ENCODE results near the gene ODC1. TPM values are rescaled to one million over a fixed set of nuclear protein-coding genes. Genes with fewer than 3 reads are reported as not detected.
A peak's percentile ranks its signal among the peaks of the same experiment; 100 is the strongest.

ODC1 gene
- total RNA-seq, 1 experiment from 2014 or later, result 46.6 TPM

DNA sequence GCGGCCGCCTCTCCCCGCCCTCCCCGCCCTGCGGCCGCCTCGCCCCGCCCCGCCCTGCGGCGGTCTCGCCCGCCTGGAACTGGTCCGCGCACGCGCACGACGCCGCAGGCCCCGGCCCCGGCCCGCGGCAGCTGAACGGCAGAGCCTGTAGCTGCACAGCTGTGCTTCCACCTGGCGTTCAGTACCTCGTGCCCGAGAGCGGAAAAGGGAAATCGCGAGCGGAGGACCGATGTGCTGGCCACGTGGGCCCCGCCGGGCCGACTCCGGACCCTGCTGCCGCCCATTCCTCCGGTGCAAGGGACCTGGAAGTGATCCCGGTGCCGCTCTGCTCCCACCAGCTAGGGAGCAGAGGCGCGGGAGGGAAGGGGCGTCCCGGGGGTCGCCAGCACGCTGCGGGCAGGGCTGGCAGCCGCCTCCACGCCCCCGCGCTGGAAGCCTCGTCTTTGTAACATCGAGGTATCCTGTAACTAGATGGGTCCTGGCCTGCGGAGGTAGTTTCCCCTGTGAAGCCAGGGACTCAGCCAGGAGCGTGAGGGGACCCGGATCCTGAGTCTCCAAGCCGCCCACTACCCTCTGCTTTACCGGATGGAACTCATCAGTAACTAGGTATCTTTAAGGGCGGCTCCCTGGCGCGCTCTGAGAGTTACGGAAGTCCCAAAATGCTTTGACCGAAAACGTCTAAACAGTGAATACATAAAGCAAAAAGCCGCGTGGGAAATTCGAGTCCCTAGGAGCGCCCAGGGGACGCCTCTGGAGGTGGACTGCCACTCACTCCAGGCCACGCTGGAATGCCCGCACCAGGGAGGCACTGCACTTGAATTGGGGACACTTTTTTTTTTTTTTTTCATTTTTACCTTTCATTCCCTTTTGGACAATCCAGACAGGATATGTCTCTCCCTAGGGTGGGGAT is 704 bp upstream of the ODC1 start:
- H3K27ac Mint-ChIP-seq, result no peak overlapping the region
- H3K36me3 Mint-ChIP-seq, result peaks cover 8% of the 10 kb centered on the region
- H3K9me3 Mint-ChIP-seq, result no peaks in the 10 kb centered on the region
- peak overlapping the region; percentile 61 for H3K4me3 Mint-ChIP-seq
- ChIA-PET POLR2A (interaction anchor here (0.5 to 1.3 kb wide), 5 partner anchors 10 to 188 kb away, joined by 3 to 6 read pairs (median 3); no protein-coding TSS in a partner anchor), CTCF (interaction anchor here (0.5 to 5.7 kb wide), 4 partner anchors 14 to 892 kb away, joined by 3 to 41 read pairs (median 12); no protein-coding TSS in a partner anchor)
- H3K27me3 Mint-ChIP-seq (ENCODE audit: low read depth), result peaks cover 22% of the 10 kb centered on the region
- DNase-seq (ENCODE audit: low spot score) (peak; percentile 87), ATAC-seq (peak; percentile 76)
- H3K4me1 Mint-ChIP-seq, result peaks cover 18% of the 10 kb centered on the region
- TF ChIP-seq CREB1 (CRISPR knock-in tag; IDR thresholded peaks at IDR 0.05) (peak; percentile 97), ESRRA (CRISPR knock-in tag; IDR thresholded peaks at IDR 0.05; ENCODE audit: borderline replicate concordance) (peak; percentile 96; the same call in 1 of the 2 replicates), NR1H2 (CRISPR knock-in tag; IDR thresholded peaks at IDR 0.05) (peak; percentile 87; the same call in 1 of the 2 replicates), EMX1 (CRISPR knock-in tag; IDR thresholded peaks at IDR 0.05) (no peak), CREM (CRISPR knock-in tag; IDR thresholded peaks at IDR 0.05) (peak; percentile 88), ZNF263 (CRISPR knock-in tag; IDR thresholded peaks at IDR 0.05; ENCODE audit: low read depth) (no peak), SOX15 (CRISPR knock-in tag; IDR thresholded peaks at IDR 0.05) (no peak), MYBL2 (CRISPR knock-in tag; IDR thresholded peaks at IDR 0.05) (peak; percentile 96), NR2C2 (CRISPR knock-in tag; IDR thresholded peaks at IDR 0.05) (peak; percentile 77), ETV6 (CRISPR knock-in tag; IDR thresholded peaks at IDR 0.05) (peak; percentile 96)
- TF ChIP-seq, protein P1, sequence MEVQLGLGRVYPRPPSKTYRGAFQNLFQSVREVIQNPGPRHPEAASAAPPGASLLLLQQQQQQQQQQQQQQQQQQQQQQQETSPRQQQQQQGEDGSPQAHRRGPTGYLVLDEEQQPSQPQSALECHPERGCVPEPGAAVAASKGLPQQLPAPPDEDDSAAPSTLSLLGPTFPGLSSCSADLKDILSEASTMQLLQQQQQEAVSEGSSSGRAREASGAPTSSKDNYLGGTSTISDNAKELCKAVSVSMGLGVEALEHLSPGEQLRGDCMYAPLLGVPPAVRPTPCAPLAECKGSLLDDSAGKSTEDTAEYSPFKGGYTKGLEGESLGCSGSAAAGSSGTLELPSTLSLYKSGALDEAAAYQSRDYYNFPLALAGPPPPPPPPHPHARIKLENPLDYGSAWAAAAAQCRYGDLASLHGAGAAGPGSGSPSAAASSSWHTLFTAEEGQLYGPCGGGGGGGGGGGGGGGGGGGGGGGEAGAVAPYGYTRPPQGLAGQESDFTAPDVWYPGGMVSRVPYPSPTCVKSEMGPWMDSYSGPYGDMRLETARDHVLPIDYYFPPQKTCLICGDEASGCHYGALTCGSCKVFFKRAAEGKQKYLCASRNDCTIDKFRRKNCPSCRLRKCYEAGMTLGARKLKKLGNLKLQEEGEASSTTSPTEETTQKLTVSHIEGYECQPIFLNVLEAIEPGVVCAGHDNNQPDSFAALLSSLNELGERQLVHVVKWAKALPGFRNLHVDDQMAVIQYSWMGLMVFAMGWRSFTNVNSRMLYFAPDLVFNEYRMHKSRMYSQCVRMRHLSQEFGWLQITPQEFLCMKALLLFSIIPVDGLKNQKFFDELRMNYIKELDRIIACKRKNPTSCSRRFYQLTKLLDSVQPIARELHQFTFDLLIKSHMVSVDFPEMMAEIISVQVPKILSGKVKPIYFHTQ (CRISPR knock-in tag; IDR thresholded peaks at IDR 0.05), result no peak
- TF ChIP-seq, protein P2, sequence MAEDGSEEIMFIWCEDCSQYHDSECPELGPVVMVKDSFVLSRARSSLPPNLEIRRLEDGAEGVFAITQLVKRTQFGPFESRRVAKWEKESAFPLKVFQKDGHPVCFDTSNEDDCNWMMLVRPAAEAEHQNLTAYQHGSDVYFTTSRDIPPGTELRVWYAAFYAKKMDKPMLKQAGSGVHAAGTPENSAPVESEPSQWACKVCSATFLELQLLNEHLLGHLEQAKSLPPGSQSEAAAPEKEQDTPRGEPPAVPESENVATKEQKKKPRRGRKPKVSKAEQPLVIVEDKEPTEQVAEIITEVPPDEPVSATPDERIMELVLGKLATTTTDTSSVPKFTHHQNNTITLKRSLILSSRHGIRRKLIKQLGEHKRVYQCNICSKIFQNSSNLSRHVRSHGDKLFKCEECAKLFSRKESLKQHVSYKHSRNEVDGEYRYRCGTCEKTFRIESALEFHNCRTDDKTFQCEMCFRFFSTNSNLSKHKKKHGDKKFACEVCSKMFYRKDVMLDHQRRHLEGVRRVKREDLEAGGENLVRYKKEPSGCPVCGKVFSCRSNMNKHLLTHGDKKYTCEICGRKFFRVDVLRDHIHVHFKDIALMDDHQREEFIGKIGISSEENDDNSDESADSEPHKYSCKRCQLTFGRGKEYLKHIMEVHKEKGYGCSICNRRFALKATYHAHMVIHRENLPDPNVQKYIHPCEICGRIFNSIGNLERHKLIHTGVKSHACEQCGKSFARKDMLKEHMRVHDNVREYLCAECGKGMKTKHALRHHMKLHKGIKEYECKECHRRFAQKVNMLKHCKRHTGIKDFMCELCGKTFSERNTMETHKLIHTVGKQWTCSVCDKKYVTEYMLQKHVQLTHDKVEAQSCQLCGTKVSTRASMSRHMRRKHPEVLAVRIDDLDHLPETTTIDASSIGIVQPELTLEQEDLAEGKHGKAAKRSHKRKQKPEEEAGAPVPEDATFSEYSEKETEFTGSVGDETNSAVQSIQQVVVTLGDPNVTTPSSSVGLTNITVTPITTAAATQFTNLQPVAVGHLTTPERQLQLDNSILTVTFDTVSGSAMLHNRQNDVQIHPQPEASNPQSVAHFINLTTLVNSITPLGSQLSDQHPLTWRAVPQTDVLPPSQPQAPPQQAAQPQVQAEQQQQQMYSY (CRISPR knock-in tag; IDR thresholded peaks at IDR 0.05), result peak; percentile 64
- TF ChIP-seq, protein P3, sequence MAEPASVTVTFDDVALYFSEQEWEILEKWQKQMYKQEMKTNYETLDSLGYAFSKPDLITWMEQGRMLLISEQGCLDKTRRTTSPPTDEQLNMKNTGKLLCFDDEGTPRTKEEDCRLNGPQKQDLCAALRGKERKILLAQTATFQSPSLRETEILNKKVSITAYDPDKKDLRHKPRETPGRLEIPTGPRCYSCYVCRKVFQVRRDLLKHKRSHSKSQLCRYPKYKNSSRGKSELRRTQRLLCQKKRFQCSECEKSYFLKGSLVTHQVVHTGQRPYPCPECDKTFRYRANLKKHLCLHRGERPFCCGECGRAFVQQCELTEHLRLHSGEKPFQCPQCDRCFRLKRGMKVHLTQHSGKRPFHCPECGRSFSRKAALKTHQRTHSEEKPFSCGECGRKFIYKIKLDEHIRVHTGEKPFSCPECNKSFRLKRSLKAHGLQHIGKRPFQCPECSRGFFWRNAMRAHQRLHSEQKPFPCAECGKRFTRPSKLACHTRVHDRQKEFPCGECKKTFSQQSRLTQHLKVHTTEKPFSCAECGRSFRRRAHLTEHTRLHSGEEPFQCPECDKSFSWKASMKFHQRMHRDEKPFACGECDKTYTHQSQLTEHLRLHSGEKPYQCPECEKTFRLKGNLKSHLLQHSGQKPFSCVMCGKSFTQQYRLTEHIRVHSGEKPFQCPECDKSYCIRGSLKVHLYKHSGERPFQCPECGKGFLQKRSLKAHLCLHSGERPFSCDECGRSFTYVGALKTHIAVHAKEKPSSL (CRISPR knock-in tag; conservative IDR thresholded peaks at IDR 0.05), result no peak
- TF ChIP-seq, protein P4, sequence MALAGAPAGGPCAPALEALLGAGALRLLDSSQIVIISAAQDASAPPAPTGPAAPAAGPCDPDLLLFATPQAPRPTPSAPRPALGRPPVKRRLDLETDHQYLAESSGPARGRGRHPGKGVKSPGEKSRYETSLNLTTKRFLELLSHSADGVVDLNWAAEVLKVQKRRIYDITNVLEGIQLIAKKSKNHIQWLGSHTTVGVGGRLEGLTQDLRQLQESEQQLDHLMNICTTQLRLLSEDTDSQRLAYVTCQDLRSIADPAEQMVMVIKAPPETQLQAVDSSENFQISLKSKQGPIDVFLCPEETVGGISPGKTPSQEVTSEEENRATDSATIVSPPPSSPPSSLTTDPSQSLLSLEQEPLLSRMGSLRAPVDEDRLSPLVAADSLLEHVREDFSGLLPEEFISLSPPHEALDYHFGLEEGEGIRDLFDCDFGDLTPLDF (CRISPR knock-in tag; IDR thresholded peaks at IDR 0.05), result peak; percentile 96
- TF ChIP-seq, protein P5, sequence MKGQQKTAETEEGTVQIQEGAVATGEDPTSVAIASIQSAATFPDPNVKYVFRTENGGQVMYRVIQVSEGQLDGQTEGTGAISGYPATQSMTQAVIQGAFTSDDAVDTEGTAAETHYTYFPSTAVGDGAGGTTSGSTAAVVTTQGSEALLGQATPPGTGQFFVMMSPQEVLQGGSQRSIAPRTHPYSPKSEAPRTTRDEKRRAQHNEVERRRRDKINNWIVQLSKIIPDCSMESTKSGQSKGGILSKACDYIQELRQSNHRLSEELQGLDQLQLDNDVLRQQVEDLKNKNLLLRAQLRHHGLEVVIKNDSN (CRISPR knock-in tag; IDR thresholded peaks at IDR 0.05), result peak; percentile 85
- TF ChIP-seq, protein P6, sequence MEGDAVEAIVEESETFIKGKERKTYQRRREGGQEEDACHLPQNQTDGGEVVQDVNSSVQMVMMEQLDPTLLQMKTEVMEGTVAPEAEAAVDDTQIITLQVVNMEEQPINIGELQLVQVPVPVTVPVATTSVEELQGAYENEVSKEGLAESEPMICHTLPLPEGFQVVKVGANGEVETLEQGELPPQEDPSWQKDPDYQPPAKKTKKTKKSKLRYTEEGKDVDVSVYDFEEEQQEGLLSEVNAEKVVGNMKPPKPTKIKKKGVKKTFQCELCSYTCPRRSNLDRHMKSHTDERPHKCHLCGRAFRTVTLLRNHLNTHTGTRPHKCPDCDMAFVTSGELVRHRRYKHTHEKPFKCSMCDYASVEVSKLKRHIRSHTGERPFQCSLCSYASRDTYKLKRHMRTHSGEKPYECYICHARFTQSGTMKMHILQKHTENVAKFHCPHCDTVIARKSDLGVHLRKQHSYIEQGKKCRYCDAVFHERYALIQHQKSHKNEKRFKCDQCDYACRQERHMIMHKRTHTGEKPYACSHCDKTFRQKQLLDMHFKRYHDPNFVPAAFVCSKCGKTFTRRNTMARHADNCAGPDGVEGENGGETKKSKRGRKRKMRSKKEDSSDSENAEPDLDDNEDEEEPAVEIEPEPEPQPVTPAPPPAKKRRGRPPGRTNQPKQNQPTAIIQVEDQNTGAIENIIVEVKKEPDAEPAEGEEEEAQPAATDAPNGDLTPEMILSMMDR (IDR thresholded peaks at IDR 0.05), result no peak
- TF ChIP-seq, protein P7, sequence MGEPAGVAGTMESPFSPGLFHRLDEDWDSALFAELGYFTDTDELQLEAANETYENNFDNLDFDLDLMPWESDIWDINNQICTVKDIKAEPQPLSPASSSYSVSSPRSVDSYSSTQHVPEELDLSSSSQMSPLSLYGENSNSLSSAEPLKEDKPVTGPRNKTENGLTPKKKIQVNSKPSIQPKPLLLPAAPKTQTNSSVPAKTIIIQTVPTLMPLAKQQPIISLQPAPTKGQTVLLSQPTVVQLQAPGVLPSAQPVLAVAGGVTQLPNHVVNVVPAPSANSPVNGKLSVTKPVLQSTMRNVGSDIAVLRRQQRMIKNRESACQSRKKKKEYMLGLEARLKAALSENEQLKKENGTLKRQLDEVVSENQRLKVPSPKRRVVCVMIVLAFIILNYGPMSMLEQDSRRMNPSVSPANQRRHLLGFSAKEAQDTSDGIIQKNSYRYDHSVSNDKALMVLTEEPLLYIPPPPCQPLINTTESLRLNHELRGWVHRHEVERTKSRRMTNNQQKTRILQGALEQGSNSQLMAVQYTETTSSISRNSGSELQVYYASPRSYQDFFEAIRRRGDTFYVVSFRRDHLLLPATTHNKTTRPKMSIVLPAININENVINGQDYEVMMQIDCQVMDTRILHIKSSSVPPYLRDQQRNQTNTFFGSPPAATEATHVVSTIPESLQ (CRISPR knock-in tag; IDR thresholded peaks at IDR 0.05), result 0 out of 2 replicates have a peak, but pooled peaks have one; percentile 18
- TF ChIP-seq, protein P8, sequence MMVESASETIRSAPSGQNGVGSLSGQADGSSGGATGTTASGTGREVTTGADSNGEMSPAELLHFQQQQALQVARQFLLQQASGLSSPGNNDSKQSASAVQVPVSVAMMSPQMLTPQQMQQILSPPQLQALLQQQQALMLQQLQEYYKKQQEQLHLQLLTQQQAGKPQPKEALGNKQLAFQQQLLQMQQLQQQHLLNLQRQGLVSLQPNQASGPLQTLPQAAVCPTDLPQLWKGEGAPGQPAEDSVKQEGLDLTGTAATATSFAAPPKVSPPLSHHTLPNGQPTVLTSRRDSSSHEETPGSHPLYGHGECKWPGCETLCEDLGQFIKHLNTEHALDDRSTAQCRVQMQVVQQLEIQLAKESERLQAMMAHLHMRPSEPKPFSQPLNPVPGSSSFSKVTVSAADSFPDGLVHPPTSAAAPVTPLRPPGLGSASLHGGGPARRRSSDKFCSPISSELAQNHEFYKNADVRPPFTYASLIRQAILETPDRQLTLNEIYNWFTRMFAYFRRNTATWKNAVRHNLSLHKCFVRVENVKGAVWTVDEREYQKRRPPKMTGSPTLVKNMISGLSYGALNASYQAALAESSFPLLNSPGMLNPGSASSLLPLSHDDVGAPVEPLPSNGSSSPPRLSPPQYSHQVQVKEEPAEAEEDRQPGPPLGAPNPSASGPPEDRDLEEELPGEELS (CRISPR knock-in tag; IDR thresholded peaks at IDR 0.05), result peak; percentile 99
